Occipital lobe (tissue), 2 donors: Measurements from ENCODE around the gene PARD3B. TPM values are rescaled to one million over a fixed set of nuclear protein-coding genes. Genes with fewer than 3 reads are reported as not detected.

Experiments
- DNase-seq: peaks from one replicate; lab custom pipeline; 2025; lab: John Stamatoyannopoulos, UW
- total RNA-seq: library from RNA; depleted of rRNA; stranded (reverse); fragments of >200 nt; gene quantifications from one replicate; pipeline ENCODE4 v1.2.3, GENCODE V29; 2014

Gene PARD3B
- total RNA-seq, 1 donor from 2014 or later, result 5.6 TPM

DNA sequence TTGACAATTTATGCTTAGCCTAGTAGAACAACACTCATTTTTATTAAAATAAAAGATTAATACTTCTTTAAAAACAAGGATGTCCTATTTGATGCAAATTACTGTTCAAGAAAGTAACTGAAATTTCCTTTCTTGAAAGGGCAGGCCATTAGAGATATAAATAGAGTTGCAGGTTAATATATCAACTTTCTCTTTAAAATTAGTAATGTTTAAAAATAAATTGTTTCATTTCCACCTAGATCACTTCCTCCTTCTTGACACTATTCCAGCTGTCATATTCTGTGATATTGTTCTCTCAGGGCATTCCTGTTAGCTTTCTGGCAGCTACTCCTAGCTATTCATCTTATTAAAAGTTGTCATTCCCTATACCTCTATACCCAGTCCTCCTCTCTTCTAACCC lies 779.1 kb downstream of the PARD3B start:
- no peak for DNase-seq

GRCh38 chr2:205333351-205333750 lies 788.1 kb downstream of the PARD3B start:
- DNase-seq, result no peak

DNA sequence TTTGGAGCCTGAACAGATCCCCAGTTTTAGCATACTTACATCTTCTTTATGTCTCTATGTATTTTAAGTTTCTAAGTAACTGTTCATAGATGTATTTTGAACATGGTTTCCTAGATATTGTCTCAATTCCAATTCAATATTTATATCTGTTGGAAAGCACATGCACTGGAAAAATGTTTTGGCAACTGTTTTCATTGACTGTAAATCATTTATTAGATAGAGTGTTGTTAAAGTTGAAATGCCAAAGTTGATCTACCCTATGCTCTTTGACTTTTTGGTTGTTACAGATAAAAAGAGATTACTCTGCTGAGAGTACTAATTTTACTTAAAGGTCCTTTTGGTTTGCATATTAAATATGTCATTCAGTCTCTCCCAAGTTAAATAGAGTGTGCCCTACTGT lies 792.0 kb downstream of the PARD3B start:
- DNase-seq, result no peak

DNA sequence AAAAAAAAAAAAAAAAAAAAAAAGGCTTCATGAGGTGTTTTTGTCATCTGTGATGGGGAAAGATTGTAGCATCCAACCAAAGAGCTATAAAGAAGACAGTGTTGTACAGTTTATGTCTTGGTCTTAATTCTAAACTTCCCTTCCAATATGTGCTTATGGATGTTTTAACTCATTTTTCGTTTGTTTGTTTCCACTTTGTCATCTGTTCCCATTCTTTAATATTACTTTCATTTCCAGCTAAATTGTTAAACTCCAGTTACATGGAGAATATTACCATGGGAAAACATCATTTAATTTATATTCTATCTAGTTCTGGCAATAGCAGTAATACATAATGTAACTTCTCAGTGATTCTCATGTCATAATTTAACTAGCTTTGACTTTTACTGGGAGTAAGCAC lies 792.9 kb downstream of the PARD3B start:
- no peak for DNase-seq

GRCh38 chr2:205343103-205343502 lies 797.8 kb downstream of the PARD3B start:
- DNase-seq, result no peak

DNA sequence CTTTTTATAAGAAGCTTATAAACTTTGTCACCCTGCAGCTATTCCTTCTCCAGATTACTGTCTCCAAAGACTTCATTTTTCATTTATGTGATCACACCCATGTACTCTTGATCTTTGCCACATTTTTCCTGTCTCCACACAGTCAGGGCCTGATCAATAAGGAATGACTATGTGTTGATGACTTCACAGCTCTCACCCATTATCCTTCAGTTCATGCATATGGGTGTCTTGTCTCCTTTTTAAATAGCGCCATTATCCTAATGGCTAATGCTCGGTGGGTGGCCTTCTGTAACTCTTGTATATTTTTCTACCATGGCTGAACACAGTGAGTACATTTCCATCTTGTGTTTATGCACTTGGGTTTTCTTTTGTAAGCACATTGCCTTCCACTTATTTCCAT lies 801.4 kb downstream of the PARD3B start:
- no peak for DNase-seq

DNA sequence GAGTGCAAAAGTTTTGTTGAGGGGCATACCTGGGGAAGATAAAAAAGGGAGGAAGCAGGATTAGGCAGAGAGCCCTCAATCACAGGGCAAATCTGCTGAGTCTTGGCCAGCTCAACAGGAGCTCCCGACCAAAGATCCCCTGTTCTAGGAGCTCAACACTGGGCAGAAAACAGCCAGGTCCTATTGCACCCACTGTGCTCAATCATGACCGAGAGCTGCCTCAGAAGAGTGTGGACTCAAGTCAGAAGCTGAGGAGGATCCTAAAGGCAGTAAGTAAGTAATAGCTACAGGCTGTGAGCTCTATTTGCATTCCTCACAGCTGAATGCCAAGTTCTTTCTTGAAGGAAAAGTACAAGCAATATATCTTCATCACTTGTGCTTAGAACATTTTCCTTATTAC lies 802.6 kb downstream of the PARD3B start:
- DNase-seq, result no peak

GRCh38 chr2:205352094-205352493 lies 806.8 kb downstream of the PARD3B start:
- no peak for DNase-seq

DNA sequence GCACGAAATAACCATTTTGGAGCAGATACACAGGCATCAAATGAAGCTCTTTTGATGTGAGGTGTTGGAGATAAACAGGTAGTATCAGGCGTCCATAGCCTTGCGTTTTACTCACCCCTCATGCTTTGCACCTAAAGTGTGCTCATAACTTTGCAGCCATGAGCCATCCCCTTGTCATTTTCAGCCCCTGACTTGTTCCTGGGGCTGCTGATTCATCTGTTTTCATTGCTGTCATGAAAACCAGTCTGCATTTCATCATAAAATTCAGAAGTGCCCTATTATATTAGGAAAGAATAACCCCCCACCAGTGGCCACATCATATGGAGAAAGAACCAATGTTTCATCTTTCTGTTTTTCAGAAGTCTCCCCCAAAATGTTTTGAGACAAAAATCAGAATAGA lies 807.3 kb downstream of the PARD3B start:
- no peak for DNase-seq

GRCh38 chr2:205357732-205358131 lies 812.5 kb downstream of the PARD3B start:
- no peak for DNase-seq

DNA sequence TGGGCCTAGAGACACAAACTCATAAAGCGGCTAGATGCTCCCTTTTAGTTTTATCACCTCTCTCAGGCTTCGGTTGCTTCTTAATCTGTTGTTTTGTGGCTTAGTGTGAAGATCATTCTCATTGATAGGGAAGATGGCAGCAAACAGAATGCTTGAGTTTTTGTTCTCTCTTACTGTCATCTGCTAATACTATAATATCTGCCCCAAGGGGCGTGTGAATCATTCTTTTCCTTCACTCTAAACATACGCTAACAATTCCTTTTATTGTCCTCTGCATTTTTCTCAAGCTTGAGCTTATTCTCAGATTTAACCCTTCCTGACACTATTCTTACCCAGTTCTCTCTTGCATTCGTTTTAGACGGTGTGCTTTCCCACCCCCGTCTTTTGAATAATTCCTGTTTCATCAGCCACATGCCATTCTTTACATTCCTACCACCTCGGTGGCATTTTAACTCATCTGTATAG lies 813.1 kb downstream of the PARD3B start:
- DNase-seq, result no peak

- DNase-seq, result no peak
Measured at GRCh38 chr2:205361272-205361671, 816.0 kb downstream of the PARD3B start.

DNA sequence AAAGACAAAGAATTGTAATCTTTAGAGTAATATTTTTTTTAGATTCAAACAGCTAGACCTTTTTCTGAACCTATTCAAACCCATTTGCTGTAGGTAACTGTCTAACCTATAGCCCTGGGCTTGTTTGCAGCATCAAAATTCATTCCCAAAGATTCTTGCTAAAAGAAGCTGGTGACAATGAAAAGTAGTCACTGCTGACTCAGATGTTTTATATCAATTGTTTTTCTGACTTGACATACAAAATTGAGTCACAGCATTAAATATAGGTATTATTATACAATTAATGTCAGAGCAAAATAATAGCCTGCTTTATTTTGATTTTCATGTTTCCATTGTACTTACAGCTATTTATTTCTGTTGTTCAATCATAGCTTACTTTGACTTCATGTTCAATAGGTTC lies 816.7 kb downstream of the PARD3B start:
- no peak for DNase-seq

DNA sequence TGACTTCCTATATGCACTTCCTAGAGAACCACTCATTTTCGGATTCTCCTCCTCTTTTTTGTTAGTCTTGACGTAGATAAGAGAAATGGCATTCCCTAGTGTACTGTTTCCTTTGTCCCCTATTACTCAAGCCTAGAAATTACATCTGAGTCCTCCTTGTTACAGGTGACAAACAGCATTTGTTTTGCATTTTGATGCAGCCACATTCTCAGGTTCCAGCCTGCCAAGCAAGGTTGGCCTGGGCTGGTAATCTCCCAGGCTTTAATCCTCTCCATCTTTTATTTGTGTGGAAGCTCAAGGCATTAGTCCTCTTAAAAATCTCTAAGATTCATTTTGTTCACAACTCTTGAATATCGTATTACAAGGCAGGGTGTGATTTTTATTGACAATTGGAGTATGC lies 819.0 kb downstream of the PARD3B start:
- no peak for DNase-seq

- no peak for DNase-seq
Measured at GRCh38 chr2:205366336-205367060, 821.2 kb downstream of the PARD3B start.

DNA sequence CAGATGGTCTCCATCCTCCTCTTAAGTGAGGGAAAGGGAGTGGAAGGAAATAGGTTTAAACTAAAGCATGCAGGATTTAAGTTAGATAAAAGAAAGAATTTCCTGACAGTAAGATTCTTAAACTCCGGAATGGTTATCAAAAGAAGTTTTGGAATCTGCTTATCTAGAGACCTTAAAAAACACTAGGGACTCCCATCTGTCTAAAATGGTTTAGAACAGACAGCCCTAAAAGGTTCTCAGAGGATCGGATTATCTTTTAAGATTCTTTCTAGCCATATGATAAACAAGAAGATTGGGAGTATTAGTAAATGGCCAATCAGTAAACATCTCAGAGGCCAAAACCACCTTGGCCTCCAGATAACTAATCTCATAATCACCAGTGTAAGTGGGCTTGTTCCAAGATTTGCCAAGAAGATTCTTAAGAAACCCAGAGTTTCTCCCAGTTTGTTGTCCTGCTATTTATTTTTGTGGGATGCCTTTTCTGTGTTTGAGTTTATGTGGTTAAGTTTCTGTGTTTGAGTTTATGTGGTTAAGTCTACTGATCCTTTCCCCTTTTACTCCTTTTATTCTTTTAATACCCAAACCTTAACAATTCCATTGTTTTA lies 822.2 kb downstream of the PARD3B start:
- DNase-seq, result no peak

DNA sequence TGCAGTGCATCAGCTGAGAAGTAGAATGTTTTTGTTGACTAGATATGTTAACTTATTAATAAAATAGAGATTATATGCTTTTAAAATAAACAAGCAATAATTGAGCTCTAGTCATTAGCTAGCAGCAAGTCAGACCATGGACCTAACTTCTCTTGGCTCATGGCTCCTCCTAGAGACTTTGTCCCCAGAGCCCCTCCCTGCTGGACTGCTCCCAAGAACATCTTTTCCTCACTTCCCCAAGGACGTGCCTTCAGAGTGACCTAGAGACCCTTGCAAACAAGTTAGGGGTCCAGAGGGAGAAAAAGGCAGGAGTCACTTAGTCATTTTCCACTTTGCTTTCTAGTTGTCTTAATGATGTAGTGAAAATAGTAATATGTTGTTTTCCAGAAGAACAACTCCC lies 824.5 kb downstream of the PARD3B start:
- DNase-seq, result no peak

DNA sequence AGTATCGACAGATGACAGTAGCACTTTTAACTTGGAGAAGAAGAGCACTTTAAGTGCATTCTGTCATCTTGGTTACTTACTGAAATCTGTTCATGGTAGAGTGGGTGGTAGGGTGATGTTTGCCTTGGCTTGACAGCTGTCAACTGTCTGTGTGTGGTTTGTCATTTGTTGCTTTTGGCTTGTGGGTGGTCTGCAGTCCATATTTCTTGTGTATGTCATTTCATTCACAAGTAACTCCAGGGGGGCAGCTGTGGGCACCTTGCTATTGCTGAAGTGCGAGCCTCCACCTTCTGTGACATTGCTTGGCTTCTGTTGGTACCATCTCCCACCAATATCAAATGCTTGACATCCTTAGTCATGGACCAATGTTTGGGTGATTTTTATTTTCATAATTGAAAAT lies 825.5 kb downstream of the PARD3B start:
- no peak for DNase-seq

GRCh38 chr2:205372141-205372540 lies 826.9 kb downstream of the PARD3B start:
- DNase-seq, result no peak

- no peak for DNase-seq
Measured at GRCh38 chr2:205375461-205376448, 830.5 kb downstream of the PARD3B start.

- no peak for DNase-seq
Measured at GRCh38 chr2:205377324-205377723, 832.0 kb downstream of the PARD3B start.

- no peak for DNase-seq
Measured at GRCh38 chr2:205383601-205384000, 838.3 kb downstream of the PARD3B start.
